Central memory CD8-positive, alpha-beta T cell (primary cell): Measurements from ENCODE around the gene DNAJB12.
A peak's percentile ranks its signal among the peaks of the same experiment; 100 is the strongest.

Source experiments
- ATAC-seq: fragments of 150-1000 bp; cut with Tn5 transposase; replicated peaks from 2 replicates; pipeline ENCODE4 v1.10.0; 2022; ENCODE audit warnings: mild to moderate bottlenecking, moderate FRiP score, moderate number of reproducible peaks; ENCODE audit not compliant: poor library complexity, severe bottlenecking; ENCODE audit errors: extremely low read depth
- DNase-seq, 2 donors: peaks; one replicate each; pipeline ENCODE4 v3.0.0; 2021; ENCODE audit warnings: low spot score in 2 of 2
- H3K27ac Mint-ChIP-seq: one replicate; pipeline ENCODE4 v1.8.0; 2022; ENCODE audit warnings: low read depth, mild to moderate bottlenecking, moderate library complexity, mixed read lengths
- H3K27me3 Mint-ChIP-seq: one replicate; pipeline ENCODE4 v1.8.0; 2022; ENCODE audit warnings: mixed read lengths
- H3K36me3 Mint-ChIP-seq: one replicate; pipeline ENCODE4 v1.8.0; 2022; ENCODE audit warnings: mild to moderate bottlenecking, moderate library complexity, mixed read lengths; ENCODE audit not compliant: insufficient read depth
- H3K4me1 Mint-ChIP-seq: one replicate; pipeline ENCODE4 v1.8.0; 2022; ENCODE audit warnings: mixed read lengths
- H3K4me3 Mint-ChIP-seq: one replicate; pipeline ENCODE4 v1.8.0; 2022; ENCODE audit warnings: mild to moderate bottlenecking, moderate library complexity, mixed read lengths
- H3K9me3 Mint-ChIP-seq: one replicate; pipeline ENCODE4 v1.8.0; 2022; ENCODE audit warnings: mixed read lengths

The DNAJB12 gene

GRCh38 chr10:72375173-72375572 is 20.5 kb upstream of the DNAJB12 start:
- H3K36me3 Mint-ChIP-seq: peaks cover 8% of the 10 kb centered on the region
- no peaks in the 10 kb centered on the region for H3K27me3 Mint-ChIP-seq
- no peak overlapping the region for H3K27ac Mint-ChIP-seq
- no peaks in the 10 kb centered on the region for H3K9me3 Mint-ChIP-seq
- no peak for ATAC-seq
- H3K4me1 Mint-ChIP-seq: peaks cover under 1% of the 10 kb centered on the region
- no peak for DNase-seq
- no peak overlapping the region for H3K4me3 Mint-ChIP-seq

GRCh38 chr10:72370201-72370722 is 15.5 kb upstream of the DNAJB12 start:
- H3K4me3 Mint-ChIP-seq: peak overlapping the region; percentile 30
- no peaks in the 10 kb centered on the region for H3K9me3 Mint-ChIP-seq

DNA sequence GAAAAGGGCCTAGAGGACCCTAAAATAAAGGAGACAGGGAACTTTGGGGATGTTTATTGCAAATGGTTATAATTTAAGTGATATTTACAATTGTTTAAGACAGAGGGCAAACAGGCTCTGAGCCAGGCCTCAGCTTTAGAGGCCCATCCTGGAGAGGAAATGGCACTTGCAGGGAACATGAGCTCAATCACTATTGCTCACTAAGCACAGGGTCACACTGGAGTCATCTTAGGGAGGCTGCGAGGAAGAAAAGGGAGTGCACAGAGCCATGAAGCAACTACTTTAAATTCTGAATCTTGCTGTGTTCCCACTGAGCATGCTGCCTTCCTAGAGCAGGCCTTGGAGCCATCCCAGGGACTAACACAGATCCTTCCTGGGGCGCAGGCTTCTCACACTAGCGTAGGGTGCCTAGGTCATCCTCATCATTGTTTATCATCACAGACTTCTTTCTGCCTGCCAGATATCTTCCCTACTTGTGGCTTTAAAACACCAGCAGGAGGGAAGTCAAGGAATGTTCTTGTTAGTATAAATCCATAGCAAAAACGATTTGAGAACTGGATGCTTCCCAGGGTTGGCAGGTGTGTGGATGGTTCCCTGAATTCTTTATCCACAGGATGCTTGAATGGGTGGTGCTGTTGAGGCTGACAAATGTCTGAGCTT is 12.7 kb upstream of the DNAJB12 start:
- no peak overlapping the region for H3K4me3 Mint-ChIP-seq
- no peaks in the 10 kb centered on the region for H3K27me3 Mint-ChIP-seq
- H3K4me1 Mint-ChIP-seq: peaks cover 34% of the 10 kb centered on the region
- no peaks in the 10 kb centered on the region for H3K9me3 Mint-ChIP-seq
- H3K27ac Mint-ChIP-seq: no peak overlapping the region
- no peak for ATAC-seq
- no peak for DNase-seq
- H3K36me3 Mint-ChIP-seq: peaks cover 11% of the 10 kb centered on the region

More at GRCh38 chr10:72370201-72370722, 15.5 kb upstream of the DNAJB12 start:
- ATAC-seq (peak; percentile 95), DNase-seq (peak in 1 of 2 donors; percentile 67)
- H3K27ac Mint-ChIP-seq: peak overlapping the region; percentile 87
- H3K4me1 Mint-ChIP-seq: peaks cover 21% of the 10 kb centered on the region
- H3K36me3 Mint-ChIP-seq: peaks cover 15% of the 10 kb centered on the region
- no peaks in the 10 kb centered on the region for H3K27me3 Mint-ChIP-seq

DNA sequence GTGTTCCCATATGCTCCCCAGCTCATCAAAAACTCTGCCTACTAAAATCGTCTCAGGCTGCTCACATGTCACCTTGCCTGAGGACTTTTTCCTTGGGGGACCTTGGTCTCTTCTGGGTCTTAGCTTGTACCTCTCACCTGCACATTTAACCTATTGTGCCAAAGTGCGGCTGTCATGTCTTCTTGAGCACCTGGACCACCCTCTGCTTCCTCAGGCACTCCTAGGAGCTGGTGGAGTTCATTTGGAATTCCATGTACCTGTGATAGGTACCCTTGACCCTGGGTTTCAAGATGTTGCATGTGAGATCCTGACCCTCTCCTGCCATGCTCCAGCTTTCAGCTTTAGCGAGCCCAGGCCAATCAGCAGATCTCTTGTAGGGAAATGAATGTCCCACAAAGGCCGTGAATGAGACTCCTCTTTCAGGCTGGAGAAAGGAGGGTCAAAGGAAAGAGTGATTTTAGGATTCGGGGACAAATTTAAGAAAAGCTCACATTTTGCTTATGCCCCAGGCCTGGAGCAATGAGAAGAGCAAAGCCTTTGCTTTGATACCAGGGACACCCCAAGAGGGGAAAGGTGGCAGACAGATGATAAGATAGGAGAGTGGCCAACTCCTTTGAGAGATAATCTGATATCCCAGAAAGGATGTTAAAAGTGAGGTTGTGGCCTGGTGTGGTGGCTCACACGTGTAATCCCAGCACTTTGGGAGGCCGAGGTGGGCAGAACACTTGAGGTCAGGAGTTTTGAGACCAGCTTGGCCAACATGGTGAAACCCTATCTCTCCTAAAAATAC is 10.6 kb upstream of the DNAJB12 start:
- H3K36me3 Mint-ChIP-seq: peaks cover 8% of the 10 kb centered on the region
- H3K4me3 Mint-ChIP-seq: no peak overlapping the region
- H3K27ac Mint-ChIP-seq: no peak overlapping the region
- no peaks in the 10 kb centered on the region for H3K27me3 Mint-ChIP-seq
- ATAC-seq (no peak), DNase-seq (no peak)
- peaks cover 34% of the 10 kb centered on the region for H3K4me1 Mint-ChIP-seq
- H3K9me3 Mint-ChIP-seq: no peaks in the 10 kb centered on the region

DNA sequence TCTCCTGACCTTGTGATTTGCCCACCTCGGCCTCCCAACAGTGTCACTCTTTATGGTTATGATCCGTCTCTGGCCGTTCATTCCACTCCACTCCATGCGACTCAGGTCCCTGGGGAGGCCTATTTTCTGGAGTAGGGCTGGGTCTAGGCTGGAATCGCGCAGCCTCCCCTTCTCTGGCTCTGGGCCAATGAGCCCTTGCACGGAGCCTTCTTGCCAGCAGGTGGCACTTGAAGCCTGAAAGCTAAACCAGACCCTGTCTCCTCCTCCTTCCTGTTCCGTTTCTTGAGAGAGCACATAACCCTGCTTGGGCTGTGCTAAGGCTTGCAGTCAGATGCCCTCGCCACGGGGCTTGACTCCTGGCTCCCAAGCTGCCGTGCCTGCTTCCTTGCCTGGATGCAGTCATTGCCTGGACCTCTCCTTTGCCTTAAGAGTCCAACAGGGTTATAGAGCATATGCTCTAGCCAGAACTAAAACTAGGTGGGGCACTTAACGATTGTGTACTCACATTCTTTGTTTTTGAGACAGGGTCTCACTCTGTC is 9.6 kb upstream of the DNAJB12 start:
- peak; percentile 97 for ATAC-seq
- Mint-ChIP-seq H3K36me3 (peaks cover 2% of the 10 kb centered on the region), H3K27me3 (no peaks in the 10 kb centered on the region), H3K4me3 (no peak overlapping the region), H3K9me3 (no peaks in the 10 kb centered on the region), H3K27ac (peak overlapping the region; percentile 6), H3K4me1 (peaks cover 26% of the 10 kb centered on the region)
- peak; percentile 77 to 81 for DNase-seq

DNA sequence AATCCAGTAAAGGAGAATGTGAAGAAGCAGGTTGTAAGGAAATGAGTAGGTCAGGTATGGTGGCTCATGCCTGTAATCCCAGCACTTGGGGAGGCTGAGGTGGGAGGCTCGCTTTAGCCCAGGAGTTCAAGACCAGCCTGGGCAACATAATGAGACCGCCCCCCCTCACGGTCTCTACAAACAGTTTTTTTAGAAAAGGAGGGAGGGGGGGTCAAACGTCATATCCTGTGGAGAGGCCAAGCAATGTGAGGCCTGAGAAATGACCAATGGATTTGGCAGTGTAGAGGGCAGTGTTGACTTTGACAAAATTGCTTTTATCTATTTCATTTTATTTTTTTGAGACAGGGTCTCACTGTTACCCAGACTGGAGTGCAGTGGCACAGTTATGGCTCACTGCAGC is 2.3 kb upstream of the DNAJB12 start:
- no peak for DNase-seq
- Mint-ChIP-seq H3K4me3 (no peak overlapping the region), H3K27ac (no peak overlapping the region), H3K9me3 (no peaks in the 10 kb centered on the region), H3K36me3 (peaks cover 7% of the 10 kb centered on the region), H3K27me3 (no peaks in the 10 kb centered on the region), H3K4me1 (peaks cover 27% of the 10 kb centered on the region)
- no peak for ATAC-seq

DNA sequence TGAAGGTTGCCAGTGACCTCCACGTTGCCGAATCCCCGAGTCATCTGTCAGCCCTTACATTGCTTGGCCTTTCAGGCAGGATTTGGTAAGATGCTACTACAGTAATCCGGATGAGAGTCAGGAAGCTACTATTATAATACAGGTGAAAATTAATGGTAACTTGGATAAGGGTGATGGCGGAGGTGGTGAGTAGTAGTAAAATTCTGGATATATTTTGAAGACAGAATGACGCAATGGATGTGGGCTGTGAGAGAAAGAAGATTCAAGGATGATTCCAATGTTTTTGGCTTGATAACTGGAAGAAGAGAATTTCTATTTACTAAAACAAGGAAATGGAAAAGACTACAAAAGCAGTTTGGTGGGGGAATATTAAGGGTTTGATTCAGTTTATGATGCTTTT is 1.4 kb upstream of the DNAJB12 start:
- H3K27me3 Mint-ChIP-seq: no peaks in the 10 kb centered on the region
- peak overlapping the region; percentile 5 for H3K4me3 Mint-ChIP-seq
- H3K9me3 Mint-ChIP-seq: no peaks in the 10 kb centered on the region
- peaks cover 7% of the 10 kb centered on the region for H3K36me3 Mint-ChIP-seq
- DNase-seq (no peak), ATAC-seq (no peak)
- H3K4me1 Mint-ChIP-seq: peaks cover 36% of the 10 kb centered on the region
- H3K27ac Mint-ChIP-seq: peak overlapping the region; percentile 26

DNA sequence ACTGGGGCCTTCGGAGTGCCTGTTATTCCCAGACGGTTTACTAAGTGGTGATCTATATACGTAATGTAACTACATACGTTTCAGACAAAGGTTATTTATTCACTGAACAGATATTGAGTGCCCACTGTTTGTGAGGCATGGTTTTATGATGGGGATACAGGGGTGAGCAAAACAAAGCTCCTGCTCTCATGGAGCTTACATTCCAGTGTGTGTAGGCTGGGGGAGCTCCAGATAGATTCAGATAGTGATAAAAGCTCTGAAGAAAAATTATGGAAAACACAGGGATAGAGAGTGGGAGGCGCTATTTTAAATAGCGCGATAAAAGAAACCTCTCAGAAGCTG is 466 bp upstream of the DNAJB12 start:
- peak overlapping the region; percentile 98 for H3K27ac Mint-ChIP-seq
- H3K36me3 Mint-ChIP-seq: peaks cover 10% of the 10 kb centered on the region
- H3K4me3 Mint-ChIP-seq: peak overlapping the region; percentile 93
- H3K27me3 Mint-ChIP-seq: no peaks in the 10 kb centered on the region
- peaks cover 45% of the 10 kb centered on the region for H3K4me1 Mint-ChIP-seq
- DNase-seq (no peak), ATAC-seq (peak; percentile 20)
- H3K9me3 Mint-ChIP-seq: no peaks in the 10 kb centered on the region

- ATAC-seq: no peak
- Mint-ChIP-seq H3K27me3 (no peaks in the 10 kb centered on the region), H3K27ac (peak overlapping the region; percentile 98), H3K36me3 (peaks cover 16% of the 10 kb centered on the region), H3K4me1 (peaks cover 56% of the 10 kb centered on the region), H3K9me3 (no peaks in the 10 kb centered on the region), H3K4me3 (peak overlapping the region; percentile 93)
- DNase-seq: no peak
Measured at GRCh38 chr10:72353965-72354355, 759 bp downstream of the DNAJB12 start.

DNA sequence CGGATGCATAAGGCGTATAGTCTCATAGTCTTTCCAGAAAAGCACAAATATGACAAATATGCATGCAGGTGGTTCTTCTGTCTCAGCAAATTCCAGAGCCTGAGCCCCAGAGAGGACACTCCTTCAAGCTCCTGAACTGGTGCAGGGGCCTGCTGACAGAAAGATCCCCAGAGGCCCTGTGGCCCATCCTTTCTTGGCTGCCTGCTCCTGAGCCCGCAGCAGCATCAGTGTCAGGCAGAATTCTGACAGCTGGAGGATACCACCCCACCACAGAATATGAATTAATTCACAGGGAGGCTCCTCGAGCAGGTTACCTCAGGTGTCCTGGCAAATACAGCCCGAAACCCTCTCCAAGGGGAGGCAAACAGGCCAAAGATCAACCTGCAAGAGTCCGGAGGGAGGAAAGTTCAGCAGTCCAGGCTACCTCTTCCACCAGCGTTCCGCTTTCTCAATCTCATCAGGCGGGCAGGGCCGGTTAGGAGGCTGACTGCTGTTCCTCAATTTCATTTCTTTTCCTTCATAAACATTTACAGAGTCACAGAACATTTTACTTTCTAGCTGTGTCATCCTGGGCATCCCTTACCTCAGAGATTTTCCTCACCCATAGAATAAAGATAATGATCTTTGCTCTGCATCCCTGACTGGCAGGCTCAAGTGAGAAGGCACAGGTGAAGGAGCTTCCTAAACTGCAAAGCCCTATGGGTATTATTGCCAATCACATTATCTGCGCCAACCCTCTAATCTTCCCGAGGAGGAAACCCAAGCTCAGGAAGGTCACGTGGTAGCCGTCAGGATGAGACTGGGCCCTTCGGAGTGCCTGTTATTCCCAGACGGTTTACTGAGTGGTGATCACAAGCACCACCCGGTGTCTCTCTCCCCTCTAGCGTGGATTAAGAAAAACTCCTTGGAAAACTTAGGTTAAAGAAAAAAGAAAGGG is 1.4 kb downstream of the DNAJB12 start:
- ATAC-seq (no peak), DNase-seq (no peak)
- H3K27ac Mint-ChIP-seq: peak overlapping the region; percentile 98
- H3K4me1 Mint-ChIP-seq: peaks cover 60% of the 10 kb centered on the region
- no peaks in the 10 kb centered on the region for H3K27me3 Mint-ChIP-seq
- peaks cover 16% of the 10 kb centered on the region for H3K36me3 Mint-ChIP-seq
- H3K9me3 Mint-ChIP-seq: no peaks in the 10 kb centered on the region
- H3K4me3 Mint-ChIP-seq: peak overlapping the region; percentile 93

DNA sequence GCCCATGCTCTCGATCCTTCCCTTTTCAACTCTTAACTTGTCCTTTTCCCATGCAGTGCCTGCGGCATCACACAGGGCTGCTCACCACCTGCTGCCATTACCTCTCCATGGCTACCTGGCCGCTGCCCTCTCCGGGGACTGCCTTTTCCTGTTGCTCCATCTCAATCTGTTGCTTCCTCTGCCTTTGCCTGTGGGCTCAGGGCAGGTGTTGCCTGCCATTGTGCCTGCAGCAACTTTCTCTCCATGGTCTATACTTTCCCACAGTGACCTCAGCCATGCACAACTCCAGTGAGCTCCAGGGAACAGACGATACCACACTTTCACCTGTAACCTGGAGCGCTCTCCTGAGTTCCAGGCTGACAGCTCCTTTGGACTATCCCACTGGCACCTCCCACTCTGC is 3.2 kb downstream of the DNAJB12 start:
- H3K4me3 Mint-ChIP-seq: no peak overlapping the region
- no peak for ATAC-seq
- no peak overlapping the region for H3K27ac Mint-ChIP-seq
- H3K36me3 Mint-ChIP-seq: peaks cover 16% of the 10 kb centered on the region
- no peak for DNase-seq
- H3K27me3 Mint-ChIP-seq: no peaks in the 10 kb centered on the region
- peaks cover 60% of the 10 kb centered on the region for H3K4me1 Mint-ChIP-seq
- H3K9me3 Mint-ChIP-seq: no peaks in the 10 kb centered on the region

DNA sequence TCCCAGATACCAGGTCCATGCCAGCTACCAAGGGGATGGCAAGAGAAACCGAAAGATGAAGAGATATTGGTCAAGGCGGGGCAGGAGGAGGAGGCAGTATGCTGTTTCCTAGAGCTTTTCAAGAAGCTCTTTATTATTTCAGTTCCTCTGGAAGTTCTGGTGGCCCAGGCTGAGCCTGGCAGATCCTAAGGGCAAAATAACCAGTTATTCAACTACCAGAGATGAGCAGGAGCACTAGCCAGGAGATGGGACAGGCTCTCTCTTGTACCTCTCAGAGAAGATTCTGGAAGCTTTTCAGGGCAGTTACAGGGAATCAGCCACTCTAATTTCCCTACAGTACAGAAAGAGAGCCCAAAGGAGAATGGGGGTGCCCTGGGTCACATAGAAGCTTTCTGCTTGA is 5.3 kb downstream of the DNAJB12 start:
- H3K9me3 Mint-ChIP-seq: no peaks in the 10 kb centered on the region
- no peak overlapping the region for H3K27ac Mint-ChIP-seq
- H3K36me3 Mint-ChIP-seq: peaks cover 11% of the 10 kb centered on the region
- DNase-seq: no peak
- no peak for ATAC-seq
- no peak overlapping the region for H3K4me3 Mint-ChIP-seq
- peaks cover 51% of the 10 kb centered on the region for H3K4me1 Mint-ChIP-seq
- no peaks in the 10 kb centered on the region for H3K27me3 Mint-ChIP-seq
